K562 (cell line): ENCODE results near the gene LGSN. TPM values are rescaled to one million over a fixed set of nuclear protein-coding genes. Genes with fewer than 3 reads are reported as not detected.

ENCODE experiments used
- ATAC-seq: fragments of 200-7000 bp; cut with Tn5 transposase; 3 replicates; pipeline ENCODE4 v1.9.1; 2020; ENCODE audit warnings: moderate library complexity
- BruUV-seq: library from RNA; stranded (reverse); fragments of 400-500 nt; replicated peaks from 2 replicates; lab custom pipeline; 2021; lab: Mats Ljungman, UMichigan
- CTCF ChIA-PET: fragments of 300-600 bp; formaldehyde crosslinking; extraction: SDS; loops from one replicate; lab custom pipeline; 2021; ENCODE audit warnings: low intra/inter-chr PET ratio; lab: Yijun Ruan, JAX
- POLR2A ChIA-PET: fragments of 300-600, 350-650 bp; sonication (Branson Sonifier 250); formaldehyde crosslinking; extraction: SDS; loops from one replicate; lab custom pipeline; 2021; ENCODE audit warnings: antibody characterized with exemption, inconsistent platforms; lab: Yijun Ruan, JAX
- DNase-seq, 4 experiments: peaks; one replicate each; pipeline versions ENCODE4 v3.0.0 to v3.0.0-alpha.2; 2011 to 2018; ENCODE audit warnings: low spot score in 3 of 4, mixed read lengths in 3 of 4; ENCODE audit errors: extremely low read depth in 1 of 4
- FAIRE-seq: peaks from 2 replicates; lab custom pipeline; 2011; peaks lifted over from hg19 to GRCh38; lab: Jason Lieb, UNC
- H2AFZ ChIP-seq: 2 replicates; pipeline ENCODE4 v1.6.0; 2011; ENCODE audit warnings: low read depth, low read length, control low read depth, inconsistent platforms
- H3K27ac ChIP-seq: fragments of 200-600 bp; 3 replicates; pipeline ENCODE4 v1.8.0; 2011; ENCODE audit warnings: low read depth, mild to moderate bottlenecking, control low read depth, inconsistent platforms, low read length, moderate library complexity, mixed read lengths; ENCODE audit errors: extremely low read depth
- H3K27me3 ChIP-seq, 2 experiments: fragments of 300-600 bp in 1 of 2; 2 replicates in 1 of 2; 3 replicates in 1 of 2; pipeline versions ENCODE4 v1.6.0 to v1.8.0; 2011; ENCODE audit warnings: inconsistent platforms in 2 of 2, low read length in 2 of 2, mild to moderate bottlenecking in 1 of 2, mixed read lengths in 1 of 2, moderate library complexity in 1 of 2; ENCODE audit not compliant: control insufficient read depth in 2 of 2, insufficient read depth in 2 of 2
- H3K36me3 ChIP-seq: fragments of 300-600 bp; 3 replicates; pipeline ENCODE4 v1.8.0; 2011; ENCODE audit warnings: mild to moderate bottlenecking, low read length, inconsistent platforms; ENCODE audit not compliant: control insufficient read depth, insufficient read depth
- H3K4me1 ChIP-seq, 2 experiments: fragments of 200-600 bp in 1 of 2; replicated peaks in 1 of 2; 2 replicates in 1 of 2; 3 replicates in 1 of 2; pipeline versions ENCODE4 v1.5.1 to v1.8.0; 2011; ENCODE audit warnings: inconsistent platforms in 2 of 2, low read length in 2 of 2, mild to moderate bottlenecking in 1 of 2, mixed read lengths in 1 of 2, moderate library complexity in 1 of 2; ENCODE audit not compliant: control insufficient read depth in 2 of 2, insufficient read depth in 2 of 2
- H3K4me2 ChIP-seq: 2 replicates; pipeline ENCODE4 v1.6.1; 2011; ENCODE audit warnings: low read length, control low read depth, inconsistent platforms, mixed read lengths; ENCODE audit not compliant: insufficient read depth
- H3K4me3 ChIP-seq: fragments of 200-600 bp; sonication (generic), shearing (Covaris generic); 2 replicates; pipeline ENCODE4 v1.5.1; 2016; ENCODE audit warnings: control low read depth, inconsistent platforms
- H3K79me2 ChIP-seq: fragments of 200-600 bp; 3 replicates; pipeline ENCODE4 v1.8.0; 2011; ENCODE audit warnings: low read length, inconsistent platforms; ENCODE audit not compliant: control insufficient read depth, insufficient read depth
- H3K9ac ChIP-seq, 2 experiments: 2 replicates each; pipeline versions ENCODE4 v1.6.0 to v1.6.1; 2011; ENCODE audit warnings: low read depth in 2 of 2, low read length in 2 of 2, control low read depth in 1 of 2, inconsistent platforms in 1 of 2, mild to moderate bottlenecking in 1 of 2, mixed read lengths in 1 of 2; ENCODE audit not compliant: insufficient read depth in 1 of 2
- H3K9me1 ChIP-seq: one replicate; pipeline ENCODE4 v1.6.0; 2011; ENCODE audit warnings: inconsistent platforms, mild to moderate bottlenecking, low read length, moderate library complexity; ENCODE audit not compliant: control insufficient read depth, insufficient read depth
- H3K9me3 ChIP-seq: replicated peaks from 2 replicates; pipeline ENCODE4 v1.5.1; 2011; ENCODE audit warnings: low read depth, low read length, inconsistent platforms; ENCODE audit not compliant: control insufficient read depth, insufficient read depth
- H4K20me1 ChIP-seq: replicated peaks from 2 replicates; pipeline ENCODE4 v1.6.1; 2011; ENCODE audit warnings: low read length, inconsistent platforms, mixed read lengths; ENCODE audit not compliant: control insufficient read depth, insufficient read depth
- CHAMP1 ChIP-seq: fragments of 450-650 bp; IDR thresholded peaks from 2 replicates; pipeline ENCODE4 v1.6.1; 2016; ENCODE audit warnings: mild to moderate bottlenecking
- CHD4 ChIP-seq: fragments of 200-600 bp; sonication (generic); IDR thresholded peaks from 3 replicates; pipeline ENCODE4 v1.6.1; 2012; ENCODE audit warnings: low read depth, mild to moderate bottlenecking, mixed read lengths, low read length, inconsistent platforms; ENCODE audit not compliant: insufficient read depth, insufficient replicate concordance, poor library complexity, severe bottlenecking
- ESRRB ChIP-seq: fragments of 250-450 bp; sonication (Bioruptor Pico); IDR thresholded peaks from 2 replicates; pipeline ENCODE4 v1.5.0; 2020; ENCODE audit warnings: mild to moderate bottlenecking, moderate library complexity, borderline replicate concordance
- MAZ ChIP-seq, 2 experiments: fragments of 450-650 bp in 1 of 2; sonication (generic) in 1 of 2; formaldehyde crosslinking; IDR thresholded peaks in 1 of 2; conservative IDR thresholded peaks in 1 of 2; 2 replicates each; pipeline versions ENCODE4 v1.4.0 to v1.5.0; 2020; ENCODE audit warnings: mild to moderate bottlenecking in 1 of 2, missing genetic modification reagents in 1 of 2
- NFIX ChIP-seq: fragments of 250-450 bp; sonication (Bioruptor Pico); IDR thresholded peaks from 2 replicates; pipeline ENCODE4 v1.4.0; 2020; ENCODE audit warnings: low read depth, mild to moderate bottlenecking, moderate library complexity
- RUNX1 ChIP-seq: sonication (generic); IDR thresholded peaks from 2 replicates; pipeline ENCODE4 v1.6.1; 2016; ENCODE audit warnings: antibody characterized with exemption, low read depth
- SMARCC2 ChIP-seq: fragments of 450-650 bp; IDR thresholded peaks from 2 replicates; pipeline ENCODE4 v1.6.1; 2017; ENCODE audit warnings: antibody characterized with exemption, moderate library complexity, mild to moderate bottlenecking, low read depth
- SNIP1 ChIP-seq: fragments of 450-650 bp; IDR thresholded peaks from 2 replicates; pipeline ENCODE4 v1.7.1; 2017; ENCODE audit warnings: low read depth, mild to moderate bottlenecking
- SRSF1 ChIP-seq: fragments of 200-400 bp; formaldehyde crosslinking; IDR thresholded peaks from 2 replicates; pipeline ENCODE4 v1.6.1; 2017; ENCODE audit warnings: mild to moderate bottlenecking, low read depth, low read length, moderate library complexity
- TAF1 ChIP-seq: IDR thresholded peaks from 2 replicates; pipeline ENCODE4 v1.6.1; 2011; ENCODE audit warnings: mild to moderate bottlenecking, low read length, moderate library complexity; ENCODE audit not compliant: insufficient read depth, control insufficient read depth, severe bottlenecking; ENCODE audit errors: extremely low read depth
- U2AF2 ChIP-seq: fragments of 200-400 bp; formaldehyde crosslinking; optimal IDR thresholded peaks from 2 replicates; pipeline ENCODE3; 2017; ENCODE audit warnings: low read depth, mild to moderate bottlenecking, low read length
- ZBTB8A ChIP-seq: fragments of 450-650 bp; IDR thresholded peaks from 2 replicates; pipeline ENCODE4 v1.6.1; 2018; ENCODE audit warnings: mild to moderate bottlenecking, moderate library complexity; ENCODE audit not compliant: partially characterized antibody
- ZHX1 ChIP-seq: fragments of 150-350 bp; conservative IDR thresholded peaks from 2 replicates; pipeline ENCODE4 v1.6.1; 2014; ENCODE audit warnings: low read length
- ZNF121 ChIP-seq: sonication (generic); formaldehyde crosslinking; conservative IDR thresholded peaks from 2 replicates; pipeline ENCODE4 v1.8.0; 2022; ENCODE audit warnings: missing genetic modification reagents
- whole genome bisulfite sequencing: fragments of 100-300 bp; shearing (Covaris generic); methylation state at CpG from one replicate; pipeline ENCODE4 v1.1.6; 2016; ENCODE audit warnings: low coverage, mixed read lengths; ENCODE audit not compliant: insufficient coverage; ENCODE audit errors: missing lambda C conversion rate; 5-methylcytosine and 5-hydroxymethylcytosine counted together
- in situ Hi-C: fragments of 300-500 bp; cut with MboI; formaldehyde crosslinking; loops from 4 replicates; pipeline ENCODE4 v1.15.0; 2018; ENCODE audit warnings: inconsistent platforms, mixed read lengths
- intact Hi-C: fragments of 100-400 bp; cut with micrococcal nuclease; formaldehyde crosslinking; loops from 2 replicates; pipeline ENCODE4 v1.14.2; 2022
- polyA plus RNA-seq, 8 experiments: library from polyadenylated mRNA; depleted of rRNA in 4 of 8; stranded (reverse) in 5 of 8; unstranded in 3 of 8; fragments of >200 nt; fragmentation: Nextera tagmentation in 2 of 8; fragmentation: Illumina TruSeq in 1 of 8; extraction: Ambion mirVana in 2 of 8; extraction: Trizol in 1 of 8; gene quantifications; 2 replicates each; pipeline versions ENCODE4 v1.2.1 to v1.2.3, GENCODE V29; 2011 to 2014; ENCODE audit warnings: inconsistent platforms in 1 of 8, missing spikeins in 1 of 8
- total RNA-seq, 7 experiments: library from RNA; depleted of rRNA in 6 of 7; stranded (reverse); fragments of >200 nt in 6 of 7; fragmentation: Illumina TruSeq in 2 of 7; extraction: Trizol in 2 of 7; gene quantifications; 2 replicates each; pipeline versions ENCODE4 v1.2.1 to v1.2.3, GENCODE V29; 2011 to 2021; ENCODE audit warnings: low replicate concordance in 1 of 7

LGSN gene
- total and polyA plus RNA-seq, 9 of the 15 experiments (the other 6 are each of a cell fraction or from before 2014, with no cell fraction given): 0.01 TPM; not detected in 8

- Histone ChIP-seq H3K9me1 (no peaks in the 10 kb centered on the region), H3K27me3 (no peaks in the 10 kb centered on the region), H3K36me3 (no peaks in the 10 kb centered on the region), H3K4me1 (no peaks in the 10 kb centered on the region), H3K9me3 (no peaks in the 10 kb centered on the region), H4K20me1 (no peaks in the 10 kb centered on the region), H2AFZ (no peak overlapping the region), H3K9ac (no peak overlapping the region), H3K4me2 (no peak overlapping the region), H3K79me2 (no peaks in the 10 kb centered on the region), H3K4me3 (no peak overlapping the region), H3K27ac (no peak overlapping the region)
- ChIA-PET CTCF (no interaction called here), POLR2A (no interaction called here)
- in situ Hi-C loops: no loop called here
- WGBS: 0% methylated on average over 4 of the region's 4 CpGs
- no peak for FAIRE-seq
- intact Hi-C loops: loop anchor here (10.0 kb wide), 1 partner anchor 449 kb away; no protein-coding TSS in a partner anchor
- ATAC-seq: no peak
- no TSS peak for BruUV-seq
- DNase-seq: no peak
- no peak for TF ChIP-seq MAZ (CRISPR knock-in tag; conservative IDR thresholded peaks at IDR 0.05 in 1 of 2, IDR thresholded peaks at IDR 0.05 in 1 of 2)
- TF ChIP-seq NFIX (CRISPR knock-in tag): no peak
- TF ChIP-seq ESRRB (CRISPR knock-in tag): no peak
- no peak for TF ChIP-seq ZBTB8A
- no peak for TF ChIP-seq ZNF121 (CRISPR knock-in tag)
- no peak for TF ChIP-seq SNIP1
- TF ChIP-seq CHAMP1: no peak
- TF ChIP-seq U2AF2: no peak
- no peak for TF ChIP-seq SRSF1
- TF ChIP-seq RUNX1: no peak
- TF ChIP-seq CHD4: no peak
- TF ChIP-seq ZHX1: no peak
- TF ChIP-seq SMARCC2: no peak
- no peak for TF ChIP-seq TAF1
These were observed 35.8 kb upstream of the LGSN start for GRCh38 chr6:63355632-63356031.
